ENCODE measurements around the gene KCNIP2. TPM values are rescaled to one million over a fixed set of nuclear protein-coding genes. Genes with fewer than 3 reads are reported as not detected.

The KCNIP2 gene
- total RNA-seq = 100 to 1,000 TPM; 335 to 369 TPM
- long read RNA-seq, transcript KCNIP2-202 (8 exons, 663 nt) = major isoform, 12 of 53 reads
- long read RNA-seq, partial matches to known transcripts = 8 of 53 reads
- long read RNA-seq, other reads (novel, unspliced or antisense) = 29 of 53 reads

DNA sequence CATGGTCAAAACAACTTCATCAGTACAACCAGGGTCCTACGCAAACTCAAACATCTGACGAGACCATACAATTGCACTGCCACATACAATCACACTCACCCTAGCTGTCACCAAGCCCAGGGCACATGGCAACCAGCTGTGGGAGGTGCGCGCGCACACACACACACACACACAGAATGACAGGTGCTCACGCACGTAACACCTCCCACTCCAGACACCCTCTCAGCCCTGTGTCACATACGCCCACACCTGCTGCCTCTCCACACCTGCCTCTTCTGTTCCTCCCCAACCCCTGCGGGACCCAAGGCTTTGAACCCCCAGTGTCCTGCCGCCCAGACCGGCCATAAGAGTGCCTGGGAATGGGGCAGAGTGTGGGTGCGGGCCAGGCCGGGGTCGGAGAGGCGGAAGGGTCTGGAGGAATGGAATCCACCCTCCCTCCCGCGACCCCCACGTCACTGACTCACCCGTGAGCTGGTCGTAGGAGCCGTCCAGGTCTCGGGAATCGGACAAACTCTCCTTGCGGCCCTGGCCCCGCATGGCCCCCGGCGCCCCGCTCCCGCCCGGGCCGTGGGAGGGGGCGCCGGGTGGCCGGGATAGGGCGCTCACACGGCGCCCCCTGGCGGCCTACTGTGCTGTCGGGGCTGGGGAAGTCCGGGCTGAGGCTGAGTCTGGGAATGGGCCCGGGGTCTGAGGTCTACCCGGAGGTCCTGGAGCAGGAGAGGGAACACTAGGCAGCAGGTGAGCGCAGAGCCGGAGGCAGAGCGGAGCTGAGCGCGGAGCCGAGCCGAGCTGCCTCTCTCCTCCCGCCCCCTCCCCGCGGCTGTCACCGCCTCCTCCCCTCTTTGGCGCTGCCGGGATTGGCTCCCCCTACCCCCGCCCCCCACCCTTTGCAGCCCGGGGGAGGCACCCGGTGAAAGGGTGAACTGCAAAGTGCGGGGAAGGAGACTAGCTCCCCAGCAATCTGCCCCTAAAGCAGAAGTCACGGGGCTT, at the start of gene KCNIP2:
TSS of gene KCNIP2 (minus strand) at position 769 of the 990 bp plus-strand sequence. CDS start at position 537, 232 bp downstream.
- intact Hi-C loops (cut with DNase I) = loop anchor here in 1 of 2 donors (5.0 kb wide), 1 partner anchor 124 kb away; no protein-coding TSS in a partner anchor
- DNase-seq (peak; percentile 63), ATAC-seq (peak; percentile 41 to 51)

DNA sequence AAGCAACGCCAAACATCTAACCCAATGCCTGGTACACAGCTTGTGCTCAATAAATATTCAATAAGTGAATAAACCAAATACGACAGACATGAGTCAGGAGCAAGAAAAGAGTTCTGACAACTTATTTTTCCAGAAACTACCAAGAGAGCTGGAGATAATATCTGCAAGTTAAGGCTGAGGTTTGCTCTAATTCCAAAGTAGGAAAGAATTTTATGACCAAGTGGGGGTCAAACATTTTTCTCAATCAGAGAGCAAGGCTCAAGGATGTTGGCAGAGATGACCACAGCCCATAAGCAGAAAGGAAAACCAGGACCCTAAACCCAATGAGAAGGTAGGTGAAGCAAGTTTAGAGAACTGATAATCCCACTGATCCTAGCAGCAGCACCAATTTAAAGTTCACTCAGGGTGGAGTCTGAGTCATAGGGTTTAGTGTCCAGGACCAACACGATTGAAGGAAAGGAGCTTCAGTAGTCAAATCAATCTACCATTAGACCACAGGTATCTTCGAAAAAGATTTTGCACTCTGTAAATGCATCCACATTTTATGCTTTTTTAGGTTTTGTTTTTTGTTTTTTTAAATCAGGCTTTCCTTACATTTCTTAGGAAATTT, 49.3 kb upstream of the KCNIP2 start:
- intact Hi-C loops (cut with DNase I) = loop anchor here in 1 of 2 donors (5.0 kb wide), 1 partner anchor 114 kb away; no protein-coding TSS in a partner anchor
- DNase-seq (no peak), ATAC-seq (peak in 1 of 2 donors; percentile 29)

DNA sequence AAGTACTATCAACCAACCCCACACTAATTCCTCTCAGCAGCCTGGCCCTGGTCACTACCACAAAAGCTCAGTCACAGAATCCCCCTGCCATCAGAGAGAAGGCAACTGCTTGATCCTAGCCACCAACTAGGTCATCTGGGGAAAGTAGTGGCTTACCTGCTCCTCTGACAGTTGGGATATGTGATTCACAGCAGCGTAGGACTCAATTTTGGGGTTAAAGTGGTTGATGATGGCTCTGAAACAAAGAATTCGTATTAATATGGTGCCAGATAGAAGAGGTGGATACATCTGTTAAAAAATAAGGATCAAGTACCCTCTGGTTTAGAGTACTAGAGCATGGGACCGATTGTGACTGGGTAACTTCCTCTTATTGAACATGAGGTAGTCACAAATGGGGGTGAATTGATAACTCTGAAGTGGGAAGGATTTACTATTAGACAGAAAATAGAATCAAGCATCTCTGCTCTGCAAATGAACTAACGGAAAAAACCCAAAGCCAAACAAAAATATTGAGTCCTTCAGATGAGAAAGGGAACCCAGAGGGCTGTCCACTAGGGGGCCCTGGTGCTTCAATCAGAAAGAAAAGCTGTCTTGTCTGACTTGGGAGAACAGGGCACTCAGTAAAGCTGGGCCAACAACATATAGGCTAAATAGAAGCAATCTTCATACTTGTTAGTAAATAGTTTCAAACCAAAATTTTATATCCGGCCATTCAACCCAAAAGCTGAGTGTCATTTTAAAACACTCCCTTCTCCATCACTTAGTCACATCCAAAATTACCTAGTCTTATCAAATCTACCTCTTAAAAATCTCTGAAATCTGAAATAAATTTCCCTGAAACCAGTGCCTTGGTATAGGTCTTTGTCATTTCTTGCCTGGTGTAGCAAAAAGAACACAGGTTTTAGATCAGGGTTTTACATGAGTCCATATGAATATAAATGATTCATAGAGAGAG, 45.9 kb upstream of the KCNIP2 start:
- intact Hi-C loops (cut with DNase I) = loop anchor here (2.0 to 5.0 kb wide), 3 partner anchors 49 to 118 kb away; no protein-coding TSS in a partner anchor
- DNase-seq = peak; percentile 83
- ATAC-seq = peak in 1 of 2 donors; percentile 43

DNA sequence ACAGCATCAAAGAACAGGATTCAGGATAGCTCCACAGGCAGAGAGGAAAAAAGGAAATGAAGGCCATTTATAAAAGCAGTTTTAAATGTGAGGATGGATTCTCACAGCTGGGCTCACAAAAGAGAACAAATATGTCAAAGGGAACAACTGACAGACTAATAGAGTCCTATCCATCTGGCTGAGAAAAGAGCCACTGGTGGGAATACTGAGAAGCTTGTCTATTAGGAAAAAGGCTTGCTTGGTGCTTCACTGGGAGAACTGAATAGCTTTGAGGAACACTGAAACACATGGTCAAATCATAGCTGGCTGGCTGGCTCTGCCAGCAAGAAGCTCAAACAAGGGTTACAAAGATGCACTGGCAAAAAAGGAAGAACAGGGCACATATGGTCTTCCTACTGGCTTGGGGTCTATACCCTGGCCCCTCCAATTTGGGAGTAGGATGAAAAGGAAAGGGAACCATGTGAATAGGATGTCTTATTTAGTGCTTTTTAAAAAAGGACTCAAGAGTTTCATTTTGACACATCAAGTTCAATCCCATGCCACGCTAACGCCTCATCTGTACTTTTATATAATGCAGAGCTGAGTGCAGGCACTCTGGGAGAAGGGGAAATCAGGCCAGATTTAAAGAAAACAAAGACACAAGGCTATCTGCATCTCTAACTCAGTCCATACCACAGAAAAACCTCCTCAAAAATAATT, 44.8 kb upstream of the KCNIP2 start:
- no peak for ATAC-seq
- intact Hi-C loops (cut with DNase I) = loop anchor here in 1 of 2 donors (2.0 to 5.0 kb wide), 3 partner anchors 48 to 119 kb away; no protein-coding TSS in a partner anchor
- DNase-seq = no peak

DNA sequence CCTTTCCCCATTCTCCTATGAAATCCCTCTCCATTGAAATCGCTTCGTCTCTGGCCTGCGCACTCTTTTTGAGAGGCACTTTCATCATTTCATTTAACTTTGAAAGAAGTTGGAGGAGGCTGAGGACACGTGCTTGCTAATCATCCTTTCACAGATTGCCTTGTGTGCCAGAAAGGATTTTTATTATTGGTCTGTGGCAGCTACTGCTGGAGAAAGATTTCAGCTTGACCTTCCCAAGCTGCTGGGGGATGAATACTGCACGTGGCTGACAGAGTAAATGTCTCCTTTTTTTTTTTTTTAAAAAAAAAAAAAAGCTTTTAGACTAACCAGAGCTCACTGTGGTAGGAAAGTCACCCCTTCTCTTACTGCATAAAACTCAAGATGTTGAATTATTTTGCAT, 44.2 kb upstream of the KCNIP2 start:
- intact Hi-C loops (cut with DNase I) = loop anchor here in 1 of 2 donors (2.0 to 5.0 kb wide), 3 partner anchors 47 to 120 kb away; no protein-coding TSS in a partner anchor
- DNase-seq (no peak), ATAC-seq (peak; percentile 48 to 71)

DNA sequence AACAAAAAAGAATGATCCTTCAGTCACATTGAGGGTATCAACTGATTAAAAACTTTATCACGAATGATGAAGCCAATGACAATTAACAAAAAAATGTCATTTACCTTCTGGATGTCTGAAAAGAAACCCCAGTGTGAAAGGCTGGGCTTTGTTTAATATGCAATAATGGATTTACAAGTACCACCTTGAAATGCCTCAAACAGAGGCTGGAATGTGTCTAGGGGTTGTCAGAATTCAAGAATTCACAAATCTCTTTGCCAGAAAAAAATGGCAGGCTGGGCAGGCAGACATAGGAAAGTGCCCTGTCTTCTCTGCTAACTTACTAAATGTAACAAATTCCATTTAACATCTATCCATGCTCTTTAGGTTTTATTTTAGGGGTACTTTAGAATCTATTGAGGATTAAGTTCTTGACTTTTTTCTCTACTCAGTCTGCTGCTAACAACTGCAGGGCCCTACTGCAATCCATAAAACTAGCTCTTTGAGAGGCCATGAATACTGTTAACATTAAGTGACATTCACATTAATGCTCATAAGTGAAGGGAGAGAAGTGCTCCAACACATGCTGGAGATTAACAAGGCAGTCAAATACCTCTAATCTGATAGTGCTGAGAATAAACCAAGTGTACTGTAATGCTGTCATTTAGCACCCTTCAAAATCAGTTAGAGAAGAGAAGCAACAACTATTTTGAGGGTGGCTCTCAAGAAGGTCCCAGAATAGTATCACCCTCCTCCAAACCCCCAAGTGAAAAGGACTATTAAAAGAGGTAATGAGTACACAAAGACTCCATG, 43.1 kb upstream of the KCNIP2 start:
- DNase-seq = no peak
- intact Hi-C loops (cut with DNase I) = loop anchor here in 1 of 2 donors (5.0 kb wide), 1 partner anchor 121 kb away; no protein-coding TSS in a partner anchor
- ATAC-seq = peak; percentile 60 to 77

DNA sequence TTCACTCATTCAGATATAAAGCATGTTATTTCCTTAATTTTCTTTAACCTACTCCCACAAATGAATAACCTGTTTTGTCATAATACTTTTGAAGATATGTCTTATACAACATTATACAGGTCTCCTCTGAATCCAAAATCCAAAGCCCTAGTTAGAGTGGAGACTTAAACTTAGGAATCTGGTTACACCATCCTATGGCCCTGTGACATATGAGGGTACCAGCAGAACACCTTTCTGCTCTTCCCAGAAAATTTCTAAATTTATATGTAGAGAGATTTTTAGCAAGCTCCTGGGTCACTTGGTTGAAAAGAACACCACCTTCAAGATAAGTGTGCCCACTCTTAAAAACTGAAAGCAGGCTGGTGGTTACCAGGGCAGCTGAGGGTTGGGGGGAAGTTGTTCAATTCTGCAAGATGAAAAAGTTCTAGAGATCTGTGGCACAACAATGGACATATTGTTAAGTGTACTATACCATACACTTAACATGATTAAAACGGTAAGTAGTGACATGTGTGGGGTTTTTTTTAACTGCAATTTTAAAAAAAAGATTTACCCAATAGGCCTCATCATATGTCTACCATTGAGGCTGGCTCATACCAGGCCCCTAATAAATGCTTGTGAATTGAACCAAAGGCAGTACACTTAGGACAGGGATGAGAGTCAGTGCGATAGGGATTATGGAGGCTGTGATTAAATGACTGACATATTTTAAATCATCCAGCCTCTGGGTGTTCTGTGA, 37.6 kb upstream of the KCNIP2 start:
- ATAC-seq (no peak), DNase-seq (no peak)
- intact Hi-C loops (cut with DNase I) = no loop called here

DNA sequence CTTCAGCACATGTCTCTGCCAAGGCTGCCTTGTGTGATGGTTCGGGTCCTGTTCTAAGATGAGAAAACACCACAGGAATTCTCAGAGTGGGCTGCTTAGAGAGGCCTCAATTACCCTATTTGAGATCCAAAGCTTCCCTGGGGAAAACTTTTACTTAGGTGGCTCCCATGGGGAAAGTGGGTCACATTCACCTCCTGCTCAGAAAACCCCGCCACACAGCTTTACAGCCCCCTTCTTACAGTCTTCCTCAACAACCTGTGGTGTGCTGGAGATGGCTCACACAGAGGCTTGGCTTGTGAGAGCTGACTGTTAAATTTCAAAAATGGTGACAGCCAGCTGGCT, 36.6 kb upstream of the KCNIP2 start:
- DNase-seq (no peak), ATAC-seq (no peak)
- intact Hi-C loops (cut with DNase I) = no loop called here

DNA sequence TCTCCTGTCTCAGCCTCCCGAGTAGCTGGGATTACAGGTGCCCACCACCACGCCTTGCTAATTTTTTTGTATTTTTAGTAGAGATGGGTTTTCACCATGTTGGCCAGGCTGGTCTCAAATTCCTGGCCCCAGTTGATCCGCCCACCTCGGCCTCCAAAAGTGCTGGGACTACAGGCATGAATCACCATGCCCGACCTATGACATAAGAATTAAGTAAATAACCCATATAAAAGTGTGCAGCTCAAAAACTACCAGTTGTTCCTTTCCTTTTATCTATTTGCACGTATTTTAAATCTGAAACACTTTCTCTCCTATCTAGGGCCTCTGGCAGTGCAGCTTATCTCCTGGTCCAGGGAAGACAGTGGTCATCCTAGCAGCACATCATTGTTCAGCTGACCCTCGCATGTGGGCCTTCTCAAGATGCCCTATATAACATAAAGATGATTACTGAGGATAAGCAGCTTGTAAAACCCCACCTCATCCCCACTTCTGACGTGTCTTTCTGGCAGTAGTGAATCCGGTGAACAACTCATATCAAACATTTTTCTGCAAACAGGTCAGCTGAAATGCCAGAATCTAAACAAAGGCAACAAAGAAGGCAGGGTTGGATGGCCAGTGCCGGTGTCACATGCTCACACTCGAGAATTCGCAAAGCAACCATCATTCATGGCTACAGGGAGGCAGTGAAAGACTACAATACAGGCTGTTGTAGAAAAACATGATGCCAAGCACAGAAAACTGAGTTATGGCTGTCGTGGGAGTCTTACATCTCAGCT, 36.0 kb upstream of the KCNIP2 start:
- ATAC-seq (peak in 1 of 2 donors; percentile 15), DNase-seq (no peak)
- intact Hi-C loops (cut with DNase I) = no loop called here

DNA sequence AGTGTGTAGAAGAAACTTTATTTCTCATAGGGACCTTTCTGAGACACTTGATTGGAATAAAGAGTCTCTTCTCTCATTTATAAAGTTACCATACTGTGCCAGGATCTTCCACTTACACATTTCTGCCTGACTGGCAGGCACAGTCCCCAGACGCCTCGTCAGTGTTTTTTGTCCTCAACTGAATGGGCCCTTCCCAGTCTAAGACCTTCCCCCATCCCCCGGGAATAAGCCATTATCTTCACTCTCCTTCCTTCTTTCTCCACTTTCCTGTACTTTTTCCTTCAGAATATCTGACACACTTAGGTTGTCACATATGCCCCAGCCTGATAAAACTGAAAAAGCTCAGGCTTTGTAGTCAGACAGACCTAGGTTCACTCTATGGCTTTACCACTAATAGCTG, 35.3 kb upstream of the KCNIP2 start:
- DNase-seq (no peak), ATAC-seq (peak in 1 of 2 donors; percentile 32)
- intact Hi-C loops (cut with DNase I) = no loop called here

DNA sequence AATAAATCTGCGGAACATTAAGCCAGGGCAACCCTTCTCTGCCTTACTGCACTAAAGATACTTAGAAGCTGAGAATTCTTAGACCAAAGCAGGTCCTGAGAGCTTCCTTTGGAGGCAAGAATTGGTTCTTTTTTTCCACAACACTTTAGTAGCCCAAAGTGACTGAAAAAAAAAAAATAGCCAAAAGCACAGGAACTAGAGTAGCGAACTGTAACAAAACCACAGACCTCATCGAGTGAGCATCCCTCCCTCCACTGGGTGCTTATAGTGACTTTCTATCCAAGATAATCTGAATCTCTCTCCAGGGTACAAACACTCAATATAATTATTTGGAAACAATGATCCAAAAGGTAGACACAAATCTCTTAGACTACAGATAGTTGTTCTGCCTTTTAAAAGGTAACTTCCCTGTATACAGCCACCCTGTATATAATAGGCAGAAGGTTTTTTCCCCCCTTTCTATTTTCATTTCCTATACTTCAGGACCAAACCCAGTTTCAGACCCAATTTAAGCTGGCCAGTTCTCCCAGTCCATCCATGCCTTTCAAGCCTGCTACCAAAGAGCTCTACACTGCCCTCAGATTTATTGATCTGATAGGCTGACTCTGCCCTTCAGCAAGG, 31.6 kb upstream of the KCNIP2 start:
- intact Hi-C loops (cut with DNase I) = no loop called here
- ATAC-seq = no peak
- DNase-seq = no peak

DNA sequence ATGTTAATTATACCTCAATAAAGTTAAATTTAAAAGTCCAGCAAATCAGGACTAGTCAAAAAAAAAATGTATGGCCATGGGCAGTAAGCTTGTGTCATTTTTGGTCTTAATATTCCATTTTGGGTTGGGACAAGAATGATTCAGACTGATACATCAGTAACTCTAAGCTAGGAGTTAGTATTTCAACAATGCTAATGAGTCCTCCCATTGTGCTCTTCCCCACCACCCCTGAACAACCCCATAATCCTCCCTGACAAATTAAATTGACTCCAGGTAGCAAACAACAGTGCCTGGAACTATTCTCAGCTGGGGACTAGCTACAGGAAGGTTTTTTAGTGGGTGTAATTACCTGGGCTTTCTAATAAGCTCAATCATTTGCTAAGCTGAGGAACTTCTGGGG, 30.7 kb upstream of the KCNIP2 start:
- ATAC-seq (no peak), DNase-seq (no peak)
- intact Hi-C loops (cut with DNase I) = no loop called here

DNA sequence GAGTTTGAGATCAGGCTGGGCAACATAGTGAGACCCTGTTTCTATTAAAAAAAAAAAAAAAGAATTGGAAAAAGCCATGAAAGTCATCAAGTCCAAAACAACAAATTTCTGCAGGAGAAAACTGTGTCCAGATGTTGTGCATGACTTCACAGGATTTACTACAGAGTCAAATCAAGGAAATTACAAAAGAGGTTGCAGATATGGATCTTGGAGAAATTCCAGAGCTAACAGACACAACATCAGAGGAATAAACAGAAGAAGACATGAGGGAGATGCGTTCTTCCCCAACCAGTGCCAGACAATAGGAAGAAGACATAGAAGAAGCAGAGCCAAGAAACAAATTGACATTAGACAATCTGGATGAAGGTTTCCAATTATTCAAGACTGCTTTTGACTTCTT, 24.3 kb upstream of the KCNIP2 start:
- ATAC-seq (no peak), DNase-seq (no peak)
- intact Hi-C loops (cut with DNase I) = no loop called here

DNA sequence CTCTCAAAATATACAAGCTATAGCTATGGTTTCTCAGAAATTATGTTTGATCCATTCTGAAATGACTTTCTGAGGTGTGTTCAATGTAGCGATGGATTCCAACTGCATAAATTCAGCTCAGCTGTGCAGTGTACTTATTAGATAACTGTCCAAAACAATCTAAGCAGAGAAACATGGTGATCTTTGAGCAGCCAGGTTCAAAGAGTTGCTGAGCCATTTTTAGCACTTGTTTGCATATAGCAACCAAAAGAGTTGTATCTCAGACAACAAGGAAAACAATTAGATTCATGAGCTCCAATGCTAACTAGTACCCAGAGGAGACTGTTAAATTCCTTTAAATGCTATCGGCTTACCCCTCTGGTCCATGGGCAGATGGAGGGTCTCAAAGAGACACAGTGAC, 15.9 kb upstream of the KCNIP2 start:
- intact Hi-C loops (cut with DNase I) = no loop called here
- ATAC-seq = no peak
- DNase-seq = no peak

DNA sequence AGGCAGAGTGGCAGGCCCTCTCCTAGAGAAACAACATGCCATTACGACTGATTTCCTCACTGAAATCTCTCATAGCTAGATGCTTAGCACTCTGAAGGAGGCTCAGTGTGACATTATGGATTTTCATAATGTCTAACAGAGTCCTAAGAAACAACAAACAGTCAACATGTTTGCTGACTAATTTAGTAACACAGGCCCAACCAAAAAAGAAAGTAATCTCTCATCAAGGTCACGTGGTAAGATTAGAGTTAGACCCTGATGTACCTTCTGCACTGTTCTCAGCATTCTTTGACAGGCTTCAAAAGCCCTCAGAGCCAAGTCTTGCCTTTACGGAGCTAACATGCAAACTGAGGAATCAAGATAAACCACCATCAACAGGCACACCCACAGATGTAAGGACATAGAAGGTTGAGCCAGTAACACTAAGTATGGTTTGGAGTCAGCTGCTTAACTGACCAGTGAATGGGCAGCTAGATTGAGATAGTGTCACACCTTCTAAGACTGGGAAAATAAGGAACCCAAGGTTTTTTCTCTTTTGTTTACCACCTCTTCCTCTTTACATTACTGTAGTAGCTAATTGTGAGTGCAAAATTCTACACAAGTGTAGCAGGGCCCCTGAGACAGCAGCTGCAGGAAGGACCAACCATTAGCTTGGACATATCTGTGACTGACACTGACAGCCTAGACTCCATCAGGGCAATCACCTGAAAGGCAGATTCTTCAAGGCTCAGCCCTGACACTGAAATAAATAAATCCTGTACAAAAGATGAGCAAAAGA, 15.3 kb upstream of the KCNIP2 start:
- ATAC-seq (no peak), DNase-seq (no peak)
- intact Hi-C loops (cut with DNase I) = no loop called here
